Fibroblast of the aortic adventitia (primary cell): ENCODE results near the gene SERPINC1. TPM values are rescaled to one million over a fixed set of nuclear protein-coding genes. Genes with fewer than 3 reads are reported as not detected.

Source experiments
- DNase-seq: peaks from one replicate; pipeline ENCODE4 v3.0.0-alpha.2; 2010; ENCODE audit warnings: low read depth
- H3K4me3 ChIP-seq: 2 replicates; pipeline ENCODE4 v1.5.1; 2011; ENCODE audit warnings: low read depth, mild to moderate bottlenecking, control low read depth, low read length, moderate library complexity
- total RNA-seq: library from RNA; depleted of rRNA; stranded (reverse); fragments of >200 nt; gene quantifications from 2 replicates; pipeline ENCODE4 v1.2.3, GENCODE V29; 2012; ENCODE audit warnings: low replicate concordance
- TF ChIP-seq, protein P1 (sequence below): IDR thresholded peaks from 2 replicates; pipeline ENCODE4 v1.5.1; 2011; ENCODE audit warnings: mild to moderate bottlenecking, low read length, control low read depth, inconsistent platforms; ENCODE audit not compliant: insufficient read depth

The SERPINC1 gene
- total RNA-seq, 1 donor, result not detected

DNA sequence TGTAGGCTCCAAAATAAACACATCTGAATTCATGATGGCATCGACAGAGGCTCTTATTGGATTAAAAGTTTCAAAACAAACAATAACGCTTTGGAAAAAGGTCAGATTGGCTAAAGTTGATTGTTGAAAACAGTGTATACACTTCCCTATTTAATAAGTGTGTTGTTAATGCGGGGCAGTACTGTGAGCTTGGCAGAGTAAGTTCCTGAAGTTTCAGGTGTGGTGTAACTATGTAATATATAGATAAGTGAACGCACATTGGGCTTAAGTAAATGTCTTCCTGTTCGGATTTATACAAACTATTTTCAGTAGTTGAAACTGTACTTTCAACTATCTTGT lies 48.1 kb downstream of the SERPINC1 start:
- TF ChIP-seq, protein P1, sequence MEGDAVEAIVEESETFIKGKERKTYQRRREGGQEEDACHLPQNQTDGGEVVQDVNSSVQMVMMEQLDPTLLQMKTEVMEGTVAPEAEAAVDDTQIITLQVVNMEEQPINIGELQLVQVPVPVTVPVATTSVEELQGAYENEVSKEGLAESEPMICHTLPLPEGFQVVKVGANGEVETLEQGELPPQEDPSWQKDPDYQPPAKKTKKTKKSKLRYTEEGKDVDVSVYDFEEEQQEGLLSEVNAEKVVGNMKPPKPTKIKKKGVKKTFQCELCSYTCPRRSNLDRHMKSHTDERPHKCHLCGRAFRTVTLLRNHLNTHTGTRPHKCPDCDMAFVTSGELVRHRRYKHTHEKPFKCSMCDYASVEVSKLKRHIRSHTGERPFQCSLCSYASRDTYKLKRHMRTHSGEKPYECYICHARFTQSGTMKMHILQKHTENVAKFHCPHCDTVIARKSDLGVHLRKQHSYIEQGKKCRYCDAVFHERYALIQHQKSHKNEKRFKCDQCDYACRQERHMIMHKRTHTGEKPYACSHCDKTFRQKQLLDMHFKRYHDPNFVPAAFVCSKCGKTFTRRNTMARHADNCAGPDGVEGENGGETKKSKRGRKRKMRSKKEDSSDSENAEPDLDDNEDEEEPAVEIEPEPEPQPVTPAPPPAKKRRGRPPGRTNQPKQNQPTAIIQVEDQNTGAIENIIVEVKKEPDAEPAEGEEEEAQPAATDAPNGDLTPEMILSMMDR, result no peak
- H3K4me3 ChIP-seq, result peak overlapping the region; percentile 93
- no peak for DNase-seq

DNA sequence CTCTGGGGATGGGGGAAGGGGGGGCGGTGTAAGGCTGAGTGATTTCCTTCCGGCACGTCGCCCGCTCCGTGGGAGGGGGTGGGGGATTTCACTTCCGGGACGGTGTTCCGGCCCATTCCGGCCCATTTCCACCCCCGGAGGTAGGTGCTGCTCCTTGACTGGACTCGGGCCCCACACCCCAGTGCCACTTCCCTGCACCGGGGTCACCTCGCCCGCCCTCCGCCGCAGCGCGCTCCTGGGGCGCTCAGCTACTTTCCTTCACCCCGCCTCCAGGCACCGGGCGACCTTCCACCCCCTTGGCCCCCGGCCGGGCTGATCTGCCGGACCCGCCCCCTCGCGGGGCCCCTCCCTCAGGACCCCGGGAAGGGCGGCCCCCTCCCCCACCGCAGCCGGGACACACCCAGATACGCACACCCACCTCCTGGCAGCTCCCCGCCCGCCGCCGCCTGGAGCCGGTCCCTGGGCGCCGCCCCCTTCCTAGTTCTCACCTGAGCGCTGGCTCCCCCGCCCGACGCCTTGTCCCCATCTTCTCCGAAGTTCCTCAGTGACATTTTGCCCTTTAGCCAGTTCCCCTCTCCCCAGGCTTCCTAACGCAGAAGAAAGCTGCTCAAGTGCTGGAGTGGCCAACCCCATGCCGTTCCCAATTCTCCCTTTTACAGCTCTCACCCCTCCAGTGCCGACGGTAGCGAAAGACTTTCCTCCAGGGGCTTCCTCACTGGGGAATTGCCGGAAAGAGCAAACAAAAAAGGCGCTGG lies 48.7 kb downstream of the SERPINC1 start, which contains the start of gene ZBTB37:
Gene ZBTB37 (plus strand): TSS at position 115 of the 755 bp plus-strand sequence. CDS start 1,846 bp downstream, outside the sequence.
- peak within 1 kb of the TSS; percentile 97 for H3K4me3 ChIP-seq
- no peak for DNase-seq

DNA sequence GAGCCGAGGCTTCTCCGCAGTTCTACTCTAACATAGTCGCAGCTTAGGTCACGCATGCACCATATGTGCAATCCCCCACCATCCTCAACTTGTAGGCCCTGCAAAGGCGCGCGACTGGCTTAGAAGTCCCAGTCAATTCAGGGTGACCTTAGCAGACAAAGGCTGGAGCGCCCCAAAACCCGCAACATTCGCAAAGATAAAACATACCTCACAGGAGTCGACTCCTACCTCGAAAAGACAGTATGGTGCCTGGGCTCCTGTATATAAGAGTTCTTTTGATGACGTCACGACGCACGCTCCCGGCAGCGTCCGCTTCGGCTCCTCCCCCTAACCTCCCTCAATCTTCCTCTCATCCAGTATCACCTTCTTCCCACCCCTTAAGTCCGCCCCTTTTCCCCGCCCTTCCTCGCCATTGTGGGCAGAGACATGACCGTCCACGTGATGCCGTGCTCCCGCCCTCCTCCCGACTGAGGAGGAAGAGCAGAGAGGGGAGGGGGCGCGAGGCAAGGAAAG lies 49.3 kb downstream of the SERPINC1 start, which contains the start of gene GAS5:
Gene GAS5 (minus strand): TSS at position 237 of the 513 bp plus-strand sequence.
- DNase-seq, result peak; percentile 99
- peak within 1 kb of the TSS; percentile 97 for H3K4me3 ChIP-seq
- TF ChIP-seq, protein P1, result no peak

More for the DNA sequence above, 48.7 kb downstream of the SERPINC1 start, which contains the start of gene ZBTB37:
- TF ChIP-seq, protein P1, result no peak

DNA sequence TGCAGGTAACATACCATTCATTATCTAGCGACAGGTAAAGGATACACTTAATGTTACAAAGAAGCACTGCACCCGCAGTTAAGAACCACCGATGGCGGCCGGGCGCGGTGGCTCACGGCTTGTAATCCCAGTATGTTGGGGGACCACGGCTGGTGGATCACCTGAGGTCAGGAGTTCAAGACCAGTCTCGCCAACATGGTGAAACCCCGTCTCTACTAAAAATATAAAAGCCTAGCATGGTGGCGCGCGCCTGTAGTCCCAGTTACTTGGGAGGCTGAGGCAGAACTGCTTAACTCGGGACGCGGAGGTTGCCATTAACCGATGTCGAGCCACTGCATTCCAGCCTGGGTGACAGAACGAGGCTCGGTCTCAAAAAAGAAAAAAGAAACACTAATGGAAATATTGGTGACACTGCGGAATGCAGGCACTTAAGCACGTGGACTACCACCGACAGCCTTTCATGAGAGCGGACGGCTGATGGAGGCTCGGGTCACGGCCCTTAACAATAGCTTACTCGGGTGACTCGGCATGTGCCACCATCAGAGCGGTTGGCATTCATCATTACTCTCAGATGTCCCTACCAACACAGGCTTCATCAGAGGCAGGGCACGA lies 49.9 kb downstream of the SERPINC1 start:
- TF ChIP-seq, protein P1, result no peak
- DNase-seq, result no peak

DNA sequence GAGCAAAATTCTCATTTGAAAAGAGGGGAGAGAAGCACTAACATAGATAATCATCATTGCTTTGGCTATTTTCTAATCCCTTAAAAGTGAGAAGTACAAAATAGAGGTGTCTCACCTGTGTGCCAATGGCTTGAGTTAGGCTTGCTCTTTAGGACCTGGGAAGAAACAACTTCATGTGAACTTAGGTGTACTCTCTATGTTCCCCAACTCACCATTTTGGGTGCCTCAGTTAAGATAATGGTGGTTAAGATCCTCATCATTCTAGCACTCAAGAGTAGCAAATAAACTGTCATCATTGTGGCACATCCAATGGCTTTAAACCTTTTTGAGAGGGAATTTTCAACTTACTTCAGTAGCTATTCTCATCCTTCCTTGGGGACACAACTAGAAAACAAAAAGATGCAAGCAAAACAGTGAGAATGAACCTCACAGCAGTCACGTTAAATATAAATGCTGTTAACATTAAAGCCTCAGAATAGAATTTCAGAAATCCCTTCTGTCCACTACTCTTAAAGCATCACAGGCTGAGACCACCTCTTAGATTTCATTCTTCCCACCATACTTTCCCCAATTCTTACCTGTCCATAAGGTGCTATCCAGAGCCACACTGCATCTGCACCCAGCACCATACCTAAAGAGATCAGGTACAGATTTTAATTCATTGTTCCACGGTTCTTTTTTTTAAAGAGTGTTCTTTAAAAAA lies 50.6 kb downstream of the SERPINC1 start:
- peak overlapping the region; percentile 97 for H3K4me3 ChIP-seq
- TF ChIP-seq, protein P1, result no peak
- no peak for DNase-seq

More for the DNA sequence above, 49.9 kb downstream of the SERPINC1 start:
- peak overlapping the region; percentile 97 for H3K4me3 ChIP-seq

DNA sequence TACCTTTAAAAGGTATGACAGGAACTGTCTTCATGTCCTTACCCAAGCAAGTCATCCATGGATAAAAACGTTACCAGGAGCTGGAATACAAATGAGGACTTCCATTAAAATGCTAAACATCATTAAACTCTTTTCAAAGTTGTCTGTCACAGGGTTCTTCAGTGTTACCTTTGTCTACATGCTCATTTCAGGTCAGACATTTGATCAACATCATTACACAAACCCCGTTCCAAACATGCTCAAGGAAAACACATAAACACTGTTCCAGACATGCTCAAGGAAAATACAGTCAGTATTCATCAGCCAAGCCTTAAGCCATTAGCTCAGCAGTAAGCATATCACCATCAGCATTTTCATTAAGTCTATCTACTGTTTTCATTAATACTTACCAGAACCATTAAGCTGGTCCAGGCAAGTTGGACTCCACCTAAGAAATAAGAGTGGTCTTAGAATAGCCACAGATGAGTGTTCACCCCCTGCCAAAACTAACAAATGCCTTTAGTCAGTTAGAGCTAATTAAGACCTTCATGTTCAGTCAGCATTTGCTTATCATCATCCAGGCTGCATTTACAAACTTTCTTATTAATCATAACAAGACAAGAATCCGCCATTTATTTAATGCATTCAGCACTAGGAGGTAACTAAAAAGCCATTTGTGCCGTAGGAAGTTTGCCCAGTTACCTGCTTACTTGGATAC lies 51.5 kb downstream of the SERPINC1 start:
- H3K4me3 ChIP-seq, result peak overlapping the region; percentile 97
- DNase-seq, result no peak
- TF ChIP-seq, protein P1, result no peak
